GM12878 (cell line): ENCODE data around the gene FAM120A. TPM values are rescaled to one million over a fixed set of nuclear protein-coding genes. Genes with fewer than 3 reads are reported as not detected.
A peak's percentile ranks its signal among the peaks of the same experiment; 100 is the strongest.

Source experiments
- ASH2L ChIP-seq: fragments of 300-600, 200-600 bp; sonication (generic); IDR thresholded peaks from 2 replicates; pipeline ENCODE4 v1.6.1; 2017; ENCODE audit warnings: low read depth, mild to moderate bottlenecking, borderline replicate concordance
- BACH1 ChIP-seq: fragments of 450-650 bp; IDR thresholded peaks from 2 replicates; pipeline ENCODE4 v1.6.1; 2017; ENCODE audit warnings: mild to moderate bottlenecking, borderline replicate concordance
- BCL11A ChIP-seq: IDR thresholded peaks from 2 replicates; pipeline ENCODE4 v1.6.1; 2011; ENCODE audit warnings: low read depth, low read length
- BHLHE40 ChIP-seq, 2 experiments: fragments of 450-650 bp in 1 of 2; IDR thresholded peaks; 2 replicates each; pipeline ENCODE4 v1.6.1; 2011 to 2017; ENCODE audit warnings: low read depth in 2 of 2, borderline replicate concordance in 1 of 2, improper control_type of control experiment in 1 of 2, low read length in 1 of 2, mild to moderate bottlenecking in 1 of 2
- CBFB ChIP-seq: IDR thresholded peaks from 2 replicates; pipeline ENCODE4 v1.6.1; 2016; ENCODE audit warnings: antibody characterized with exemption, low read depth
- CHD1 ChIP-seq: IDR thresholded peaks from 2 replicates; pipeline ENCODE4 v1.6.1; 2012; ENCODE audit warnings: low read depth, low read length, improper control_type of control experiment
- EGR1 ChIP-seq, 2 experiments: IDR thresholded peaks; 1 replicate in 1 of 2; 2 replicates in 1 of 2; pipeline ENCODE4 v1.6.1; 2011 to 2012; ENCODE audit warnings: low read depth in 2 of 2, low read length in 2 of 2, borderline replicate concordance in 1 of 2, mild to moderate bottlenecking in 1 of 2, moderate library complexity in 1 of 2
- HDAC6 ChIP-seq: fragments of 200-600 bp; sonication (generic); IDR thresholded peaks from one replicate; pipeline ENCODE4 v1.8.0; 2017; ENCODE audit warnings: antibody characterized with exemption; ENCODE audit not compliant: unreplicated experiment
- JUNB ChIP-seq: IDR thresholded peaks from 2 replicates; pipeline ENCODE4 v1.6.1; 2016; ENCODE audit warnings: antibody characterized with exemption, mild to moderate bottlenecking
- MTA2 ChIP-seq: fragments of 450-650 bp; IDR thresholded peaks from 2 replicates; pipeline ENCODE4 v1.6.1; 2016; ENCODE audit warnings: low read depth, mild to moderate bottlenecking, moderate library complexity
- MXI1 ChIP-seq: fragments of 150-350 bp; IDR thresholded peaks from 2 replicates; pipeline ENCODE4 v1.6.1; 2011; ENCODE audit warnings: low read depth, mild to moderate bottlenecking, inconsistent platforms, low read length, improper control_type of control experiment
- NFIC ChIP-seq: IDR thresholded peaks from 2 replicates; pipeline ENCODE4 v1.6.1; 2012; ENCODE audit warnings: low read depth, mild to moderate bottlenecking, inconsistent platforms, low read length, moderate library complexity
- ZSCAN29 ChIP-seq: fragments of 450-650 bp; IDR thresholded peaks from 2 replicates; pipeline ENCODE4 v1.6.1; 2017; ENCODE audit warnings: mild to moderate bottlenecking, moderate library complexity
- polyA plus RNA-seq, 11 experiments: library from polyadenylated mRNA; depleted of rRNA in 4 of 11; unstranded in 6 of 11; stranded (reverse) in 5 of 11; fragments of >200 nt; fragmentation: Nextera tagmentation in 4 of 11; fragmentation: Illumina TruSeq in 1 of 11; extraction: Ambion mirVana in 4 of 11; extraction: Trizol in 1 of 11; gene quantifications; 1 replicate in 1 of 11; 2 replicates in 10 of 11; pipeline versions ENCODE4 v1.2.1 to v1.2.3, GENCODE V29; 2011 to 2016; ENCODE audit warnings: inconsistent platforms in 2 of 11, missing spikeins in 2 of 11, low read depth in 1 of 11
- total RNA-seq, 4 experiments: library from RNA; depleted of rRNA in 3 of 4; stranded (reverse); fragments of >200 nt in 3 of 4; fragmentation: Illumina TruSeq in 1 of 4; extraction: Trizol in 1 of 4; gene quantifications; 2 replicates each; pipeline versions ENCODE4 v1.2.1 to v1.2.3, GENCODE V29; 2013 to 2021
- TF ChIP-seq, protein P1 (sequence below): IDR thresholded peaks from 2 replicates; pipeline ENCODE4 v1.6.1; 2011; ENCODE audit warnings: borderline replicate concordance, low read depth, mild to moderate bottlenecking, moderate library complexity, mixed read lengths, low read length; ENCODE audit not compliant: insufficient read depth; ENCODE audit errors: extremely low read length
- TF ChIP-seq, protein P2 (sequence below): IDR thresholded peaks from 2 replicates; pipeline ENCODE4 v1.6.1; 2011; ENCODE audit warnings: low read depth, mild to moderate bottlenecking, low read length, moderate library complexity, borderline replicate concordance; ENCODE audit errors: extremely low read depth
- TF ChIP-seq, protein P3 (sequence below): fragments of 450-650 bp; IDR thresholded peaks from 2 replicates; pipeline ENCODE4 v1.6.1; 2017; ENCODE audit warnings: mild to moderate bottlenecking, low read depth, inconsistent platforms; ENCODE audit not compliant: poor library complexity, severe bottlenecking

The FAM120A gene
- total and polyA plus RNA-seq, 10 of the 15 experiments (the other 5 are each of a cell fraction or from before 2014, with no cell fraction given): 13.1 to 89.6 (median 52.5) TPM

DNA sequence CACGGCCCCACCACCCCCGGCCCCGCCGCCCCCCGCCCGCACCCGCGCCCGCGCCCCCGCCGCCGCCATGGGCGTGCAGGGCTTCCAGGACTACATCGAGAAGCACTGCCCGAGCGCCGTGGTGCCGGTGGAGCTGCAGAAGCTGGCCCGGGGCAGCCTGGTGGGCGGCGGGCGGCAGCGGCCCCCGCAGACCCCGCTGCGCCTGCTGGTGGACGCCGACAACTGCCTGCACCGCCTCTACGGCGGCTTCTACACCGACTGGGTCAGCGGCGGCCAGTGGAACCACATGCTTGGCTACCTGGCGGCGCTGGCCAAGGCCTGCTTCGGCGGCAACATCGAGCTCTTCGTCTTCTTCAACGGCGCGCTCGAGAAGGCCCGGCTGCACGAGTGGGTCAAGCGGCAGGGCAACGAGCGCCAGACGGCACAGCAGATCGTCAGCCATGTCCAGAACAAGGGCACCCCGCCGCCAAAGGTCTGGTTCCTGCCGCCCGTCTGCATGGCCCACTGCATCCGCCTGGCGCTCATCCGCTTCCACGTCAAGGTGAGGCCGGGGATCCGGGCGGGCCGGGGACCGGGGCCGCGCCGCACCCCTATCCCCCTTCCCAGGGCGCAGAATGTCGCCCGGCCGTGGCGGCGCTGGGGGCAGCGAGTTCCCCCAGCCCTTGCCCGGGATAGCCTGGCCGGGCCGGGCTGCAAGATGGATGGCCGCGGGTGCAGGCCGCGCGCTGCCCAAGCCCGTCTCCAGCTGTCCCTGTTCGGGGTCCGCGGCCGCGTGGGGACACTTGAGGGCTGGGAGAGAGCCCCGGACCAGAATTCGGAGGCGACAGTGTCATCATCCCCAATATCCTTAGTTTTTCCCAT is 594 bp downstream of the FAM120A start (continued):
- peak; percentile 31; the same call in 1 of the 2 replicates for TF ChIP-seq MXI1
- no peak for TF ChIP-seq ZSCAN29
- no peak for TF ChIP-seq BHLHE40 (IDR thresholded peaks at IDR 0.05; ENCODE audit: borderline replicate concordance in 1 of 2, low read depth in 2 of 2, low read length in 1 of 2)
- TF ChIP-seq HDAC6: no peak
- TF ChIP-seq EGR1 (IDR thresholded peaks at IDR 0.05; ENCODE audit: borderline replicate concordance in 1 of 2, low read depth in 2 of 2, low read length in 2 of 2): no peak
- no peak for TF ChIP-seq BCL11A
- no peak for TF ChIP-seq NFIC
- TF ChIP-seq, protein P1, sequence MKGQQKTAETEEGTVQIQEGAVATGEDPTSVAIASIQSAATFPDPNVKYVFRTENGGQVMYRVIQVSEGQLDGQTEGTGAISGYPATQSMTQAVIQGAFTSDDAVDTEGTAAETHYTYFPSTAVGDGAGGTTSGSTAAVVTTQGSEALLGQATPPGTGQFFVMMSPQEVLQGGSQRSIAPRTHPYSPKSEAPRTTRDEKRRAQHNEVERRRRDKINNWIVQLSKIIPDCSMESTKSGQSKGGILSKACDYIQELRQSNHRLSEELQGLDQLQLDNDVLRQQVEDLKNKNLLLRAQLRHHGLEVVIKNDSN: no peak
- no peak for TF ChIP-seq ASH2L
- no peak for TF ChIP-seq CBFB
- TF ChIP-seq CHD1: peak; percentile 52; the same call in 1 of the 2 replicates
- TF ChIP-seq JUNB: no peak
- TF ChIP-seq MTA2: no peak
- TF ChIP-seq, protein P2, sequence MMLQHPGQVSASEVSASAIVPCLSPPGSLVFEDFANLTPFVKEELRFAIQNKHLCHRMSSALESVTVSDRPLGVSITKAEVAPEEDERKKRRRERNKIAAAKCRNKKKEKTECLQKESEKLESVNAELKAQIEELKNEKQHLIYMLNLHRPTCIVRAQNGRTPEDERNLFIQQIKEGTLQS: no peak
- TF ChIP-seq, protein P3, sequence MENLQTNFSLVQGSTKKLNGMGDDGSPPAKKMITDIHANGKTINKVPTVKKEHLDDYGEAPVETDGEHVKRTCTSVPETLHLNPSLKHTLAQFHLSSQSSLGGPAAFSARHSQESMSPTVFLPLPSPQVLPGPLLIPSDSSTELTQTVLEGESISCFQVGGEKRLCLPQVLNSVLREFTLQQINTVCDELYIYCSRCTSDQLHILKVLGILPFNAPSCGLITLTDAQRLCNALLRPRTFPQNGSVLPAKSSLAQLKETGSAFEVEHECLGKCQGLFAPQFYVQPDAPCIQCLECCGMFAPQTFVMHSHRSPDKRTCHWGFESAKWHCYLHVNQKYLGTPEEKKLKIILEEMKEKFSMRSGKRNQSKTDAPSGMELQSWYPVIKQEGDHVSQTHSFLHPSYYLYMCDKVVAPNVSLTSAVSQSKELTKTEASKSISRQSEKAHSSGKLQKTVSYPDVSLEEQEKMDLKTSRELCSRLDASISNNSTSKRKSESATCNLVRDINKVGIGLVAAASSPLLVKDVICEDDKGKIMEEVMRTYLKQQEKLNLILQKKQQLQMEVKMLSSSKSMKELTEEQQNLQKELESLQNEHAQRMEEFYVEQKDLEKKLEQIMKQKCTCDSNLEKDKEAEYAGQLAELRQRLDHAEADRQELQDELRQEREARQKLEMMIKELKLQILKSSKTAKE: no peak
- no peak for TF ChIP-seq BACH1
